ENCODE results near the gene OR7G2.

OR7G2 gene

DNA sequence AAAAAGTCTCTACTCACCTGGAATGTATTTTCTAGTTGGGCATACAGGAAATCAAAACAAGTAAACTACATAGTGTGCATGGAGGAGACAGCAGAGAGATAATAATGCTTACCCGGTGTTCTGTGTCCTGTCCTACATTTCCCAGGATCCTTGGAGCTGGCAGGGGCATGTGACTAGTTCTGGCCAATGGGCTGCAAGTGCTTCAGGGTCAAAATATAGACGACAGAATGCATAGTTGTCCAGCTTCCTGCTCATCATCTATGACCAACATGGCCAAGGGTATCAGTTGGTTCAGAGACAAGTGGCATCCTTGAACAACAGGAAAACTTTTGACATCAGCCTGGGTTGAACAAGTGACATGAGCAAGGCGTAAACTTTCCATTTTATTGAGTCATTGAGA lies 41.4 kb upstream of the OR7G2 start:
- no peak for DNase-seq
- Mint-ChIP-seq H3K9me3 (peaks cover 99% of the 10 kb centered on the region), H3K27me3 (ENCODE audit: low read depth, poor library complexity) (peaks cover 2% of the 10 kb centered on the region), H3K36me3 (ENCODE audit: low read depth) (peaks cover 100% of the 10 kb centered on the region), H3K4me1 (no peaks in the 10 kb centered on the region), H3K4me3 (no peak overlapping the region), H3K27ac (no peak overlapping the region)
- TF ChIP-seq, protein P1, sequence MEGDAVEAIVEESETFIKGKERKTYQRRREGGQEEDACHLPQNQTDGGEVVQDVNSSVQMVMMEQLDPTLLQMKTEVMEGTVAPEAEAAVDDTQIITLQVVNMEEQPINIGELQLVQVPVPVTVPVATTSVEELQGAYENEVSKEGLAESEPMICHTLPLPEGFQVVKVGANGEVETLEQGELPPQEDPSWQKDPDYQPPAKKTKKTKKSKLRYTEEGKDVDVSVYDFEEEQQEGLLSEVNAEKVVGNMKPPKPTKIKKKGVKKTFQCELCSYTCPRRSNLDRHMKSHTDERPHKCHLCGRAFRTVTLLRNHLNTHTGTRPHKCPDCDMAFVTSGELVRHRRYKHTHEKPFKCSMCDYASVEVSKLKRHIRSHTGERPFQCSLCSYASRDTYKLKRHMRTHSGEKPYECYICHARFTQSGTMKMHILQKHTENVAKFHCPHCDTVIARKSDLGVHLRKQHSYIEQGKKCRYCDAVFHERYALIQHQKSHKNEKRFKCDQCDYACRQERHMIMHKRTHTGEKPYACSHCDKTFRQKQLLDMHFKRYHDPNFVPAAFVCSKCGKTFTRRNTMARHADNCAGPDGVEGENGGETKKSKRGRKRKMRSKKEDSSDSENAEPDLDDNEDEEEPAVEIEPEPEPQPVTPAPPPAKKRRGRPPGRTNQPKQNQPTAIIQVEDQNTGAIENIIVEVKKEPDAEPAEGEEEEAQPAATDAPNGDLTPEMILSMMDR (IDR thresholded peaks at IDR 0.05), result no peak

DNA sequence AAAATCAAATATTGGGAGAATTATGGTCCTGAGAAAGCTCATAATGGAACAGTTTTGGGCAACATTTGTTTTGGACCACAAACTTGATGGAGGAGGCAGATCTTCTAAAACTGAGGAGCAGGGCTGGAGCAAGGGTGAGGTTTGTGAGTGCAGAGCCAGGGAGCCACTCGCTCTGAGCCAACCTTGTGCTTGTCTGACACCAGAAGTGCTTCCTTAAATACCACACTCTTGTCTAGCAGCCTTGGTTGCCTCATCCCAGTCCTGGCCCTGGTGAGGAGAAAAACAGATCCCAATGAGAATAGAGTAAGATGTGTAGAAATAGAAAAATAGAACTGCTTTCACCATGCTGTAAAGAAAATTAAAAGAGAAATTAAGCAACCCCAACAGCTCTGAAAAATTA lies 39.6 kb upstream of the OR7G2 start:
- peaks cover 100% of the 10 kb centered on the region for H3K36me3 Mint-ChIP-seq (ENCODE audit: low read depth)
- no peak overlapping the region for H3K27ac Mint-ChIP-seq
- peaks cover 2% of the 10 kb centered on the region for H3K27me3 Mint-ChIP-seq (ENCODE audit: low read depth, poor library complexity)
- DNase-seq, result no peak
- no peaks in the 10 kb centered on the region for H3K4me1 Mint-ChIP-seq
- H3K4me3 Mint-ChIP-seq, result no peak overlapping the region
- H3K9me3 Mint-ChIP-seq, result peaks cover 99% of the 10 kb centered on the region
- TF ChIP-seq, protein P1 (IDR thresholded peaks at IDR 0.05), result no peak

DNA sequence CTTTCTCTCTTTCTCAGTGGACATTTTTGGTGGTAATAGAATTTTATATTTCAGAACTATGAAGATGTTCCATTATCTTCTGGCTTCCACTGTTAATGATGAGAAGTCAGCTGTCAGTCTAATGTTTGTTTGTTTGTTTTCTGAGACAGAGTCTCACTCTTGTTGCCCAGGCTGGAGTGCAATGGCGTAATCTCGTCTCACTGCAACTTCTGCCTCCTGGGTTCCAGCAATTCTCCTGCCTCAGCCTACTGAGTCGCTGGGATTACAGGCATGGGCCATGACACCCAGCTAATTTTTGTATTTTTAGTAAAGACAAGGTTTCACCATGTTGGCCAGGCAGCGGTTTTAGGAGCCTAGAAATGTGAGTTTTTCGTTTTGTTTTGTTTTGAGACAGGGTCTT lies 37.6 kb upstream of the OR7G2 start:
- DNase-seq, result no peak
- Mint-ChIP-seq H3K4me3 (no peak overlapping the region), H3K27me3 (ENCODE audit: low read depth, poor library complexity) (peaks cover 2% of the 10 kb centered on the region), H3K27ac (no peak overlapping the region), H3K36me3 (ENCODE audit: low read depth) (peaks cover 98% of the 10 kb centered on the region), H3K9me3 (peaks cover 99% of the 10 kb centered on the region), H3K4me1 (peaks cover 8% of the 10 kb centered on the region)
- TF ChIP-seq, protein P1 (IDR thresholded peaks at IDR 0.05), result no peak

DNA sequence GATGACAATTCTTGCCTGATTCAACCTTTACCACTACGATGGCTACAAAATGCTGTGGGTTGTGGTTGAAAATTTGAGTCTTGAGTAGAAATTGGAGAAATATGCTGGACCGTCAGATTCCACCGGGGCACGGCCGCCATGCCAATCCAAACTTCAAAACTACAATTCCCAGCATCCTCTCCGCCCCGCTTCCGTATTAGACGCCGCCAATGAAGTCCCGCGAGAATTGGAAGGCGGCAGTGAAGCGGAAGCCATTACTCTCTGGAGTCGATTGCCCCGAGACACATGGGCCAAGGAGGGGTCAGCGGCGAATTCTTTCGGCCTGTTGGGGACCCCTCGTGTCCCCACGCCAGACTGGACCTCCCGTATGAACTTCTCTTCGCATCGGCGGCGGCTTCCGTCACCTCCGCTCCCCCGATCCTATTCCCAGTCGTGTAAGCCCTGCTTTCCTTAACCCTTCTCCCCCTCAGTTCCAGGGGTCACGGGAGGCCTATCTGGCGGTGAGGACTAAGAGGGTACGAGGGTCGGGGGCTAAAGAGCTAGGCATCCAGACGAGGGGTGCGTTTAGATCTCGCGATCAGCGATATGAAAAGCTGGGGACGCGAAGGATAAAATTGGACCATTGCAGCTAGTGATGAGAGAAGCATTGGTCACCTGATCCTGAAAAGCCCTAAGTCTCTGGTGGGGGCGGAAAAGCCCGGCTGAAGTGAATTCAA lies 33.0 kb upstream of the OR7G2 start, which contains the start of gene ZNF317:
TSS of gene ZNF317 (plus strand) at position 239 of the 716 bp plus-strand sequence. CDS start 15,620 bp downstream, outside the sequence.
- H3K36me3 Mint-ChIP-seq (ENCODE audit: low read depth), result peaks cover 52% of the 10 kb centered on the region
- H3K27ac Mint-ChIP-seq, result peak within 1 kb of the TSS; percentile 99
- H3K4me3 Mint-ChIP-seq, result peak within 1 kb of the TSS; percentile 99
- DNase-seq, result peak; percentile 89
- TF ChIP-seq, protein P1 (IDR thresholded peaks at IDR 0.05), result no peak
- peaks cover 12% of the 10 kb centered on the region for H3K4me1 Mint-ChIP-seq
- peaks cover 60% of the 10 kb centered on the region for H3K9me3 Mint-ChIP-seq
- H3K27me3 Mint-ChIP-seq (ENCODE audit: low read depth, poor library complexity), result peaks cover 8% of the 10 kb centered on the region

DNA sequence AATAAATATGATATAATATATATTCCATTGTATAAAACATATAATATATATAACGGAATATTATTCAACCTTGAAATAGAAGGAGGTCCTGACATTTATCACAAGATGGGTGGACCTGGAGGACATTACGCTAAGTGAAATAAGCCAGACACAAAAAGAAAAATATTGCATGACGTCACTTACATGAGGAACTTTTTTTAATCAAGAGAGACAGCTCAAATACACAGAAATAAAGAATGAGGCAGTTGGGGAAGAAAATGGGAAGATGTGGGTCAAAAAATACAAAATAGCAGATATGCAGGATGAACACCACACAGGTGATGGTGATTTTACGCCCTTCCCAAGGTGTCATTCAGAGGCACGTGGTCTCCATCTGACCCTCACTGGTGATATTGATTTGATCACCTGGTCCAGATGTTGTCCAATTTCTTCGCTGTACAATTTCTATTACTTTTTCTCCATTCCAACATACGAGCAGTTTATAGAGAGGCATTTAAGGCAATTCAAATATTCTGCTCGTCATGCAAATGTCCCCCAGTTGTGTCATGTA lies 32.4 kb upstream of the OR7G2 start:
- DNase-seq, result no peak
- Mint-ChIP-seq H3K36me3 (ENCODE audit: low read depth) (peaks cover 46% of the 10 kb centered on the region), H3K27me3 (ENCODE audit: low read depth, poor library complexity) (peaks cover 8% of the 10 kb centered on the region), H3K4me1 (peaks cover 12% of the 10 kb centered on the region), H3K27ac (peak overlapping the region; percentile 99), H3K4me3 (peak overlapping the region; percentile 99), H3K9me3 (peaks cover 54% of the 10 kb centered on the region)
- TF ChIP-seq, protein P1 (IDR thresholded peaks at IDR 0.05), result no peak

DNA sequence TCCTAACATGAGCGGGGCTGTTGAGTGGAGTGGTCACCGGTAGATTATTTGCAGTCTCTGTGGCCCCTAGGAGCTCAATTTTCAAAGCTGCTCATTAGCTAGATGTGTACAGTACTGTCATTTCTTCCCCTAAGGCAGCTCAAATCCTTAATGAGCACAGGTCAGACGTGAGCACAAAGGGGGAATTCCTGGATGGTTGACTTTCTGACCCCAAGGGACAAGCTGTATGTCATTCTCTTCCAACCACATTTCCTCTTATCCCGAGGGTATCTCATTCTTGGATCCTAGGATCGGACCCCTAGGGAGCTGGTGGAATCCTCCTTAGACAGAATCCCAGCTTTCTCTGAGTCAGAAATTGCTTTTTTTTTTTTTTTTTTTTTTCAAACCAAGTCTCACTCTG lies 25.1 kb upstream of the OR7G2 start:
- TF ChIP-seq, protein P1 (IDR thresholded peaks at IDR 0.05), result no peak
- Mint-ChIP-seq H3K4me3 (no peak overlapping the region), H3K9me3 (peaks cover 35% of the 10 kb centered on the region)

More for the DNA sequence above, 25.1 kb upstream of the OR7G2 start:
- H3K27me3 Mint-ChIP-seq (ENCODE audit: low read depth, poor library complexity), result peaks cover 9% of the 10 kb centered on the region
- no peak for DNase-seq
- no peaks in the 10 kb centered on the region for H3K36me3 Mint-ChIP-seq (ENCODE audit: low read depth)
- H3K27ac Mint-ChIP-seq, result no peak overlapping the region
- no peaks in the 10 kb centered on the region for H3K4me1 Mint-ChIP-seq

All from nephron progenitor cell (in vitro differentiated cells).